Neutrophil (primary cell): Measurements from ENCODE around the gene SAXO2.
"Not testable (repeated sequence)": the region's sequence is repeated elsewhere in the genome, so short reads cannot be mapped to it uniquely, and the experiment has no call there.

ENCODE experiments used
- H3K27ac ChIP-seq: fragments of 200-600 bp; sonication (generic); 2 replicates; pipeline ENCODE4 v1.5.1; 2016; ENCODE audit warnings: mild to moderate bottlenecking, moderate library complexity
- H3K27me3 ChIP-seq: fragments of 200-600 bp; sonication (generic); 2 replicates; pipeline ENCODE4 v1.6.0; 2016; ENCODE audit warnings: mild to moderate bottlenecking
- H3K36me3 ChIP-seq: fragments of 200-600 bp; sonication (generic); 2 replicates; pipeline ENCODE4 v1.5.1; 2017
- H3K4me1 ChIP-seq, 2 experiments: fragments of 200-600 bp in 1 of 2; sonication (generic) in 1 of 2; 1 replicate in 1 of 2; 2 replicates in 1 of 2; pipeline versions ENCODE4 v1.5.1 to v1.6.1; 2013 to 2016; ENCODE audit warnings: low read depth in 1 of 2, low read length in 1 of 2, mild to moderate bottlenecking in 1 of 2, moderate library complexity in 1 of 2; ENCODE audit not compliant: control insufficient read depth in 1 of 2, insufficient read depth in 1 of 2
- H3K4me3 ChIP-seq, 2 experiments: fragments of 200-600 bp in 1 of 2; sonication (generic) in 1 of 2; 1 replicate in 1 of 2; 2 replicates in 1 of 2; pipeline ENCODE4 v1.5.1; 2013 to 2016; ENCODE audit warnings: low read depth in 1 of 2, low read length in 1 of 2, mild to moderate bottlenecking in 1 of 2, moderate library complexity in 1 of 2
- H3K9me3 ChIP-seq: fragments of 200-600 bp; sonication (generic); 2 replicates; pipeline ENCODE4 v1.5.1; 2016
- CTCF ChIP-seq: fragments of 200-600 bp; sonication (generic); IDR thresholded peaks from 2 replicates; pipeline ENCODE4 v1.5.1; 2016; ENCODE audit warnings: antibody characterized with exemption

Gene SAXO2

GRCh38 chr15:82239685-82240391 is 22.8 kb upstream of the SAXO2 start:
- TF ChIP-seq CTCF, result no peak
- no peaks in the 10 kb centered on the region for H3K4me1 ChIP-seq
- peaks cover 37% of the 10 kb centered on the region for H3K36me3 ChIP-seq
- H3K27ac ChIP-seq, result no peak overlapping the region
- H3K27me3 ChIP-seq, result no peaks in the 10 kb centered on the region
- no peaks in the 10 kb centered on the region for H3K9me3 ChIP-seq
- no peak overlapping the region for H3K4me3 ChIP-seq

GRCh38 chr15:82241836-82242499 is 20.6 kb upstream of the SAXO2 start:
- not testable (repeated sequence) for H3K4me3 ChIP-seq, H3K4me1 ChIP-seq, H3K9me3 ChIP-seq, H3K27me3 ChIP-seq, H3K27ac ChIP-seq
- H3K36me3 ChIP-seq, result peaks cover 40% of the 10 kb centered on the region

- H3K4me3 ChIP-seq, H3K27me3 ChIP-seq, H3K4me1 ChIP-seq, H3K27ac ChIP-seq, H3K9me3 ChIP-seq: not testable (repeated sequence)
- H3K36me3 ChIP-seq, result peaks cover 37% of the 10 kb centered on the region
These were observed 19.0 kb upstream of the SAXO2 start for GRCh38 chr15:82243644-82244043.

- H3K36me3 ChIP-seq, result peaks cover 19% of the 10 kb centered on the region
- H3K4me3 ChIP-seq, H3K4me1 ChIP-seq, H3K27me3 ChIP-seq, H3K9me3 ChIP-seq, H3K27ac ChIP-seq: not testable (repeated sequence)
These were observed 16.7 kb upstream of the SAXO2 start for GRCh38 chr15:82245956-82246355.

GRCh38 chr15:82248261-82248660 is 14.4 kb upstream of the SAXO2 start:
- H3K36me3 ChIP-seq, result peaks cover 28% of the 10 kb centered on the region
- not testable (repeated sequence) for H3K4me3 ChIP-seq, H3K27ac ChIP-seq, H3K4me1 ChIP-seq, H3K27me3 ChIP-seq, H3K9me3 ChIP-seq

GRCh38 chr15:82261566-82262421 is 824 bp upstream of the SAXO2 start:
- Histone ChIP-seq H3K4me1 (peaks cover 10 to 14% of the 10 kb centered on the region in 2 experiments), H3K4me3 (peak overlapping the region; percentile 72 to 78), H3K36me3 (peaks cover 15% of the 10 kb centered on the region), H3K27ac (peak overlapping the region; percentile 67)
- not testable (repeated sequence) for H3K27me3 ChIP-seq, H3K9me3 ChIP-seq

GRCh38 chr15:82263350-82263749 is 732 bp downstream of the SAXO2 start:
- H3K36me3 ChIP-seq, result peaks cover 5% of the 10 kb centered on the region
- no peak for TF ChIP-seq CTCF
- H3K27ac ChIP-seq, result no peak overlapping the region
- H3K4me3 ChIP-seq, result no peak overlapping the region
- H3K4me1 ChIP-seq, result peaks cover 10 to 14% of the 10 kb centered on the region in 2 experiments
- H3K9me3 ChIP-seq, result no peaks in the 10 kb centered on the region
- H3K27me3 ChIP-seq, result no peaks in the 10 kb centered on the region

- H3K27ac ChIP-seq, H3K4me3 ChIP-seq, H3K9me3 ChIP-seq, H3K4me1 ChIP-seq, H3K36me3 ChIP-seq, H3K27me3 ChIP-seq: not testable (repeated sequence)
These were observed 4.5 kb downstream of the SAXO2 start for GRCh38 chr15:82267137-82267536.

- H3K27ac ChIP-seq, H3K36me3 ChIP-seq, H3K9me3 ChIP-seq, H3K4me1 ChIP-seq, H3K4me3 ChIP-seq, H3K27me3 ChIP-seq: not testable (repeated sequence)
These were observed 5.8 kb downstream of the SAXO2 start for GRCh38 chr15:82268454-82268853.
